ENCODE data around the gene C1QTNF6.

C1QTNF6 gene

DNA sequence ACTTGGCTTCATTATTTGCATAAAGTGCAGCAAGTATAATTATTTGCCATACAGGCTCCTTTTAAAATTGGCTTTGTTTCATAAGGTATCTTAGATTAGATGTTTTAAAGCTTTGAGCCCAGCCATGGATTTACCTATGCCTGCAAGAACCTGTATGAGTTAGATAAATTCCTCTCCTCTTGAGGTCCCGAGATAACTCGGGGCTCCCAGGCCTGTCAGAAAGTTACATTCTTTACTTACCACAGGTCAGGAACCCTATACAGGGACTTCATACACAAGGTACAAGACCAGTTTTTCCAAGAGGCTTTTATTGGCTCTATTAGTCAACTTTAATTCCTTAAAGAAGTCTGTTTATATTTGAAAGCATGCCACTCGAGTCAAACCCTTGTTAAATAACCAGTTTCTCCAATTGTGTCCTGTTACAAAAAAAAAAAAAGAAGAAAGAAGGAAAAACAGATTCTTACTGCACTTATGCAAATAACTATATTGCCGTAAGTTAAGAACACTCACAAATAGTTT, 2.3 kb upstream of the C1QTNF6 start:
- CTCF ChIA-PET, result interaction anchor here (0.6 to 2.5 kb wide), 11 partner anchors 8 to 158 kb away, joined by 3 to 14 read pairs (median 8); no protein-coding TSS in a partner anchor
- Histone ChIP-seq H3K27ac (ENCODE audit: extremely low read depth, low read depth, low read length) (no peak overlapping the region), H3K4me1 (ENCODE audit: control insufficient read depth, insufficient read depth, low read length) (peaks cover 3% of the 10 kb centered on the region; the same call in 1 of the 2 replicates)

DNA sequence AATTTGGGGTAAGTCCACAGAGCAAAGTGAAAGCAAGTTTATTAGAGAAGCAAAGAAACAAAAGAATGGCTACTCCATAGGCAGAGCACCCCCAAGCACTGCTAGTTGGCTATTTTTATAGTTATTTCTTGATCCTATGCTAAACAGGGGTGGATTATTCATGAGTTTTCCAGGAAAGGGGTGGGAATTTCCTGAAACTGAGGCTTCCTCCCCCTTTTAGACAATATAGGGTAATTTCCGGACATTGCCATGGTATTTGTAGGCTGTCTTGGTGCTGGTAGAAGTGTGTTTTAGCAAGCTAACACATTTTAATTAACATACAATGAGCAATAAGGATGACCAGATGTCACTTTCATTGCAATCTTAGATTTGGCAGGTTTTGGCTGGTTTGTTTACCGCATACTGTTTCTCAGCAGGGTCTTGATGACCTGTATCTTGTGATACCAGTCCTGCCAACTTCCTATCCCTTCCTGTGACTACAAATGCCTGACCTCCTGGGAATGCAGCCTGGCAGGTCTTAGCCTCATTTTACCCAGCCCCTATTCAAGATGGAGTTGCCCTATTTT, 937 bp upstream of the C1QTNF6 start:
- POLR2A ChIA-PET, result interaction anchor here (2.2 kb wide), 1 partner anchor 11 kb away, joined by 8 read pairs; no protein-coding TSS in a partner anchor

More for the DNA sequence above, 2.3 kb upstream of the C1QTNF6 start:
- TF ChIP-seq ZBTB17 (tag by site-specific recombination; IDR thresholded peaks at IDR 0.05) (no peak), ZNF555 (tag by site-specific recombination; conservative IDR thresholded peaks at IDR 0.05) (no peak), ZSCAN30 (tag by site-specific recombination; IDR thresholded peaks at IDR 0.05) (no peak), ZNF48 (tag by site-specific recombination; IDR thresholded peaks at IDR 0.05) (no peak), ZNF248 (tag by site-specific recombination; IDR thresholded peaks at IDR 0.05) (no peak)
- TF ChIP-seq, protein P1, sequence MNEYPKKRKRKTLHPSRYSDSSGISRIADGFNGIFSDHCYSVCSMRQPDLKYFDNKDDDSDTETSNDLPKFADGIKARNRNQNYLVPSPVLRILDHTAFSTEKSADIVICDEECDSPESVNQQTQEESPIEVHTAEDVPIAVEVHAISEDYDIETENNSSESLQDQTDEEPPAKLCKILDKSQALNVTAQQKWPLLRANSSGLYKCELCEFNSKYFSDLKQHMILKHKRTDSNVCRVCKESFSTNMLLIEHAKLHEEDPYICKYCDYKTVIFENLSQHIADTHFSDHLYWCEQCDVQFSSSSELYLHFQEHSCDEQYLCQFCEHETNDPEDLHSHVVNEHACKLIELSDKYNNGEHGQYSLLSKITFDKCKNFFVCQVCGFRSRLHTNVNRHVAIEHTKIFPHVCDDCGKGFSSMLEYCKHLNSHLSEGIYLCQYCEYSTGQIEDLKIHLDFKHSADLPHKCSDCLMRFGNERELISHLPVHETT (tag by site-specific recombination; IDR thresholded peaks at IDR 0.05), result no peak
- Histone ChIP-seq H3K9me3 (ENCODE audit: control insufficient read depth, insufficient read depth, low read depth, low read length) (no peaks in the 10 kb centered on the region), H3K4me3 (ENCODE audit: low read depth, low read length) (no peak overlapping the region), H3K36me3 (ENCODE audit: control insufficient read depth in 2 of 2, insufficient read depth in 1 of 2, low read length in 2 of 2) (no peaks in the 10 kb centered on the region)
- POLR2A ChIA-PET, result interaction anchor here (0.7 to 2.2 kb wide), 2 partner anchors 9 to 139 kb away, joined by 3 to 8 read pairs; no protein-coding TSS in a partner anchor

GRCh38 chr22:37187552-37187890, 526 bp downstream of the C1QTNF6 start:
- peaks cover 3% of the 10 kb centered on the region; the same call in 1 of the 2 replicates for H3K4me1 ChIP-seq (ENCODE audit: control insufficient read depth, insufficient read depth, low read length)
- H3K36me3 ChIP-seq (ENCODE audit: control insufficient read depth in 2 of 2, insufficient read depth in 1 of 2, low read length in 2 of 2), result no peaks in the 10 kb centered on the region
- ChIA-PET CTCF (interaction anchor here (0.7 to 1.2 kb wide), 2 partner anchors 12 to 14 kb away, joined by 3 to 6 read pairs; no protein-coding TSS in a partner anchor), POLR2A (interaction anchor here (0.6 to 1.5 kb wide), 3 partner anchors 10 to 136 kb away, joined by 3 to 10 read pairs (median 3); no protein-coding TSS in a partner anchor)
- no peak overlapping the region for H3K27ac ChIP-seq (ENCODE audit: extremely low read depth, low read depth, low read length)
- no peak overlapping the region for H3K4me3 ChIP-seq (ENCODE audit: low read depth, low read length)
- H3K9me3 ChIP-seq (ENCODE audit: control insufficient read depth, insufficient read depth, low read depth, low read length), result no peaks in the 10 kb centered on the region
- TF ChIP-seq REST (tag by site-specific recombination; IDR thresholded peaks at IDR 0.05) (no peak), CTCF (tag by site-specific recombination; IDR thresholded peaks at IDR 0.05) (no peak), ZBTB7A (tag by site-specific recombination; IDR thresholded peaks at IDR 0.05; ENCODE audit: low read depth) (no peak), ZNF324 (tag by site-specific recombination; IDR thresholded peaks at IDR 0.05) (no peak), ZNF514 (tag by site-specific recombination; IDR thresholded peaks at IDR 0.05) (no peak), ZNF202 (tag by site-specific recombination; IDR thresholded peaks at IDR 0.05; ENCODE audit: borderline replicate concordance) (no peak), ZNF596 (tag by site-specific recombination; IDR thresholded peaks at IDR 0.05) (no peak), ZNF302 (tag by site-specific recombination; IDR thresholded peaks at IDR 0.05; ENCODE audit: low read depth) (no peak)
- TF ChIP-seq, protein P2, sequence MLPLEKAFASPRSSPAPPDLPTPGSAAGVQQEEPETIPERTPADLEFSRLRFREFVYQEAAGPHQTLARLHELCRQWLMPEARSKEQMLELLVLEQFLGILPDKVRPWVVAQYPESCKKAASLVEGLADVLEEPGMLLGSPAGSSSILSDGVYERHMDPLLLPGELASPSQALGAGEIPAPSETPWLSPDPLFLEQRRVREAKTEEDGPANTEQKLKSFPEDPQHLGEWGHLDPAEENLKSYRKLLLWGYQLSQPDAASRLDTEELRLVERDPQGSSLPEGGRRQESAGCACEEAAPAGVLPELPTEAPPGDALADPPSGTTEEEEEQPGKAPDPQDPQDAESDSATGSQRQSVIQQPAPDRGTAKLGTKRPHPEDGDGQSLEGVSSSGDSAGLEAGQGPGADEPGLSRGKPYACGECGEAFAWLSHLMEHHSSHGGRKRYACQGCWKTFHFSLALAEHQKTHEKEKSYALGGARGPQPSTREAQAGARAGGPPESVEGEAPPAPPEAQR (tag by site-specific recombination; IDR thresholded peaks at IDR 0.05), result no peak

More for the DNA sequence above, 937 bp upstream of the C1QTNF6 start:
- TF ChIP-seq ZNF514 (tag by site-specific recombination; IDR thresholded peaks at IDR 0.05) (no peak), ZNF677 (tag by site-specific recombination; IDR thresholded peaks at IDR 0.05) (no peak), ZNF23 (tag by site-specific recombination; IDR thresholded peaks at IDR 0.05; ENCODE audit: borderline replicate concordance) (no peak)
- TF ChIP-seq, protein P3, sequence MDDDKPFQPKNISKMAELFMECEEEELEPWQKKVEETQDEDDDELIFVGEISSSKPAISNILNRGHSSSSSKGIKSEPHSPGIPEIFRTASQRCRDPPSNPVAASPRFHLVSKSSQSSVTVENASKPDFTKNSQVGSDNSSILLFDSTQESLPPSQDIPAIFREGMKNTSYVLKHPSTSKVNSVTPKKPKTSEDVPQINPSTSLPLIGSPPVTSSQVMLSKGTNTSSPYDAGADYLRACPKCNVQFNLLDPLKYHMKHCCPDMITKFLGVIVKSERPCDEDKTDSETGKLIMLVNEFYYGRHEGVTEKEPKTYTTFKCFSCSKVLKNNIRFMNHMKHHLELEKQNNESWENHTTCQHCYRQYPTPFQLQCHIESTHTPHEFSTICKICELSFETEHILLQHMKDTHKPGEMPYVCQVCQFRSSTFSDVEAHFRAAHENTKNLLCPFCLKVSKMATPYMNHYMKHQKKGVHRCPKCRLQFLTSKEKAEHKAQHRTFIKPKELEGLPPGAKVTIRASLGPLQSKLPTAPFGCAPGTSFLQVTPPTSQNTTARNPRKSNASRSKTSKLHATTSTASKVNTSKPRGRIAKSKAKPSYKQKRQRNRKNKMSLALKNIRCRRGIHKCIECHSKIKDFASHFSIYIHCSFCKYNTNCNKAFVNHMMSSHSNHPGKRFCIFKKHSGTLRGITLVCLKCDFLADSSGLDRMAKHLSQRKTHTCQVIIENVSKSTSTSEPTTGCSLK (tag by site-specific recombination; IDR thresholded peaks at IDR 0.05), result no peak
- Histone ChIP-seq H3K36me3 (ENCODE audit: control insufficient read depth in 2 of 2, insufficient read depth in 1 of 2, low read length in 2 of 2) (no peaks in the 10 kb centered on the region), H3K9me3 (ENCODE audit: control insufficient read depth, insufficient read depth, low read depth, low read length) (no peaks in the 10 kb centered on the region), H3K4me1 (ENCODE audit: control insufficient read depth, insufficient read depth, low read length) (peaks cover 3% of the 10 kb centered on the region; the same call in 1 of the 2 replicates), H3K4me3 (ENCODE audit: low read depth, low read length) (no peak overlapping the region), H3K27ac (ENCODE audit: extremely low read depth, low read depth, low read length) (no peak overlapping the region)
- CTCF ChIA-PET, result interaction anchor here (1.1 to 1.6 kb wide), 2 partner anchors 9 to 116 kb away, joined by 3 to 9 read pairs; no protein-coding TSS in a partner anchor
